HG03378 (cell line): Measurements from ENCODE around the gene RMDN2.

Experiments
- ATAC-seq: cut with Tn5 transposase; IDR thresholded peaks from one replicate; pipeline ENCODE4 v1.9.1; 2021; ENCODE audit warnings: mild to moderate bottlenecking, moderate library complexity; ENCODE audit not compliant: unreplicated experiment

The RMDN2 gene

GRCh38 chr2:38037757-38038621 is 112.9 kb downstream of the RMDN2 start:
- ATAC-seq, result peak; percentile 66

DNA sequence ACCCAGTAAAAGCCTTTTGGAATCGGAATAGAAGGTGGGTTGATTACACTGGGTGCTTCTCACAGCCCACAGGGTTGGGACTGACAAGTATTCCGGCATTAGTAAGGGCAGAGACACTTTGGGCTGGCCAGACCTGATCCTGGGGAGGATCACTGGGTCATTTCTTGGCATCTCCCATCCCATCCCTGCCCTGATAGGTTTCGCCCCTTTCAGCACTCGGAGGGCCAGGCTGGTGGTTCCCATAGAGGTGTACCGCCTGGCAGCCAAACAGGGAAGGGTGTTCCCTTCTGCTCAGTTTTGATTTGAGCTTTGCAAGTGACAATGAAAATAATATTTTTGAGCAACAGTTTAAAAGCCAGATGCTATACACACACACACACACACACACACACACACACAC is 113.6 kb downstream of the RMDN2 start:
- ATAC-seq, result no peak

- no peak for ATAC-seq
Observed at GRCh38 chr2:38039121-38039910, 114.2 kb downstream of the RMDN2 start.

DNA sequence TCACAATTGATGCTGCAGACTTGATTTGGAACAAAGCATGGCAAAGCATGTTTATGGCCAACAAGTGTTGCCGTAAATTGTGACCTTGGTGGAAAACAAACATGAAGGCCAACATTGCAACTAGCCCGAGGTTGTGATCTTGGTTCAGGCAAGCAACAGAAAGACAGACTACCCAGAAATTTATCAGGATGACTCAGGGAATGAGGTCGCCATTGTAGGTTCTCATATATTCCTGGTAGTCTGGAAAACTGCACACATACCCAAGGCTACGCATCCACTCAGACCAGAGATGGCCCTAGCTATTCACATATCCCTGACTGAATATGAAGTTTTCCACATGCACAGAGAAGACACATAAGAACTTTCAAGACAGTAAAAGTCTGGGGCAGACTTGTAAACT is 120.7 kb downstream of the RMDN2 start:
- ATAC-seq, result no peak

- no peak for ATAC-seq
Observed at GRCh38 chr2:38056216-38056615, 131.1 kb downstream of the RMDN2 start.

DNA sequence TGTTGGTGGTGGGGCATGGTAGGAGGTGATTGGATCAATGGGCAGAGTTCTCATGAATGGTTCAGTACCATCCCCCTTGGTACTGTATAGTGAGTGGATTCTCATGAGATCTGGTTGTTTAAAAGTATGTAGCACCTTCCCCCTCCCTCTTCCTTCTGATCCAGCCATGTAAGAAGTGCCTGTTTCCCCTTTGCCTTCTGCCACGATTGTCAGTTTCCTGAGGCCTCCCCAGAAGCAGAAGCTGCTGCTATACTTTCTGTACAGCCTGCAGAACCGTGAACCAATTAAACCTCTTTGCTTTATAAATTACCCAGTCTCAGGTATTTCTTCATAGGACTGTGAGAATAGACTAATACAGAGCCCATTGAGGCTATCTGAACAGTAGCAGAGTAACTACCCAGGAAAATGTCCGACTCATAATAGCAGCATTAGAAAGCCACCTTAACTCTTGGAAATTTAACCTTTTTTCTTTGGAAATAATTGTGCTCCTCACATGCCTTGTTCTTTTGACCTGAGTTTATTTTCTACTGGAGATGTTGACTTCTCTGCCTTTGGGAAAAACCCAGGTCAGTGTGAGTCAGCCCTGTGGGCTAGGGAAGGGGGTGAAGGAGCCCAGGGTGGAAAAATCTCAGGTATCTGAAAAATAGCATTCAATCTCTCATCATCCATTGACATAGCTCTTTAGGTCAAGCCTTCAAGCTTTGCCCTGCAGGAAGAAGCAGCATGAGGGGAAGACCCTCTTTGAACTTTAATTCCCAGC is 132.7 kb downstream of the RMDN2 start:
- no peak for ATAC-seq

- ATAC-seq, result no peak
Observed at GRCh38 chr2:38060236-38061018, 135.3 kb downstream of the RMDN2 start.

GRCh38 chr2:38064801-38065501 is 139.9 kb downstream of the RMDN2 start:
- no peak for ATAC-seq

DNA sequence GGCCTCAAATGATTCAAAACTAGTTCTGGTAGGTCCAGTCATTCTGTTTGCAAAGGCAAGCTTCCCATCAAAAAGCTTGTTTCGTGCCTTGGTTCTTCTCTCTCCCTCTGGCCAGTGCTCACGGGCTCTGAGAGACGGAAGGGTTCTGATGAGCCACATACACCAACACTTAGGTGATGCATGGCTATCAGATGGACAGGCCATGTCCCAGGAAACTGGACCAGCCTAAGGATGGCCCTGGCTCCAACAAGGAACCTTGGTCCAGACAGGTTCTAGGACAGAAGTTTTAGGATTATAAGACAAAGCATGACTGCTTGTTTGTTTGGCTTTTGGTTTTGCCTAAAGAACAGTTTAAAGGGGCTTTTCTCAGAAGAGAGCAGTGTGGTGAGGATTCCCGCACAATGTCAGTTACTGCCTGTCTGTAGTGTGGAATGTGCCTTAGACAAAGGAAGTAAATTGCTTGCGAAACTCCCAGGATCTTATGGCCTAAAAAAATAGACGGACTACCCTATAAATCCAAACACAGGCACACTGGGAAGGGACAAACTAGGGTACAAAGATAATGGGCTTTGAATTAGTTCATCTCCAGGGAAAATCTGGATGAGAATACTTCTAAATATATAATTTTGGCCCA is 140.5 kb downstream of the RMDN2 start:
- ATAC-seq, result no peak

- ATAC-seq, result no peak
Observed at GRCh38 chr2:38066421-38067115, 141.5 kb downstream of the RMDN2 start.
